ENCODE results near the gene ADRA2A.

ADRA2A gene

GRCh38 chr10:111113961-111114757 lies 37.3 kb downstream of the ADRA2A start:
- Histone ChIP-seq H3K4me3 (ENCODE audit: low read depth, low read length) (no peak overlapping the region), H3K36me3 (ENCODE audit: control insufficient read depth in 2 of 2, insufficient read depth in 1 of 2, low read length in 2 of 2) (no peaks in the 10 kb centered on the region), H3K27ac (ENCODE audit: extremely low read depth, low read depth, low read length) (no peak overlapping the region), H3K4me1 (ENCODE audit: control insufficient read depth, insufficient read depth, low read length) (no peaks in the 10 kb centered on the region), H3K9me3 (ENCODE audit: control insufficient read depth, insufficient read depth, low read depth, low read length) (no peaks in the 10 kb centered on the region)
- POLR2A ChIA-PET = no interaction called here
- no peak for TF ChIP-seq ZNF843 (tag by site-specific recombination; IDR thresholded peaks at IDR 0.05)
- TF ChIP-seq KLF9 (tag by site-specific recombination; IDR thresholded peaks at IDR 0.05; ENCODE audit: low read depth) = no peak
- TF ChIP-seq SP7 (tag by site-specific recombination; IDR thresholded peaks at IDR 0.05) = no peak
- TF ChIP-seq ZNF433 (tag by site-specific recombination; IDR thresholded peaks at IDR 0.05; ENCODE audit: low read depth) = no peak
- TF ChIP-seq KLF10 (tag by site-specific recombination; IDR thresholded peaks at IDR 0.05) = no peak
- TF ChIP-seq EGR2 (tag by site-specific recombination; IDR thresholded peaks at IDR 0.05; ENCODE audit: low read depth) = no peak
- no peak for TF ChIP-seq REST (tag by site-specific recombination; IDR thresholded peaks at IDR 0.05)
- no peak for TF ChIP-seq PRDM10 (tag by site-specific recombination; IDR thresholded peaks at IDR 0.05)
- CTCF ChIA-PET = interaction anchor here (0.6 kb wide), 1 partner anchor 453 kb away, joined by 3 read pairs; no protein-coding TSS in a partner anchor

- POLR2A ChIA-PET = no interaction called here
- Histone ChIP-seq H3K27ac (ENCODE audit: extremely low read depth, low read depth, low read length) (no peak overlapping the region), H3K4me3 (ENCODE audit: low read depth, low read length) (no peak overlapping the region), H3K4me1 (ENCODE audit: control insufficient read depth, insufficient read depth, low read length) (no peaks in the 10 kb centered on the region), H3K9me3 (ENCODE audit: control insufficient read depth, insufficient read depth, low read depth, low read length) (no peaks in the 10 kb centered on the region), H3K36me3 (ENCODE audit: control insufficient read depth in 2 of 2, insufficient read depth in 1 of 2, low read length in 2 of 2) (no peaks in the 10 kb centered on the region)
- CTCF ChIA-PET = interaction anchor here (1.4 kb wide), 1 partner anchor 38 kb away, joined by 4 read pairs; the partner anchor contains the start of gene ADRA2A
- TF ChIP-seq ZSCAN30 (tag by site-specific recombination; IDR thresholded peaks at IDR 0.05) = no peak
- TF ChIP-seq ZNF16 (tag by site-specific recombination; IDR thresholded peaks at IDR 0.05; ENCODE audit: low read depth) = no peak
- no peak for TF ChIP-seq GFI1B (tag by site-specific recombination; IDR thresholded peaks at IDR 0.05)
- TF ChIP-seq ZNF174 (tag by site-specific recombination; IDR thresholded peaks at IDR 0.05) = no peak
- TF ChIP-seq ZNF830 (tag by site-specific recombination; IDR thresholded peaks at IDR 0.05; ENCODE audit: low read depth) = no peak
- no peak for TF ChIP-seq ZBTB49 (tag by site-specific recombination; IDR thresholded peaks at IDR 0.05; ENCODE audit: low read depth)
- TF ChIP-seq TCF7L2 (IDR thresholded peaks at IDR 0.05; ENCODE audit: borderline replicate concordance, low read depth, low read length) = no peak
- no peak for TF ChIP-seq ZFP37 (tag by site-specific recombination; IDR thresholded peaks at IDR 0.05)
- TF ChIP-seq ZNF133 (tag by site-specific recombination; IDR thresholded peaks at IDR 0.05) = no peak
- no peak for TF ChIP-seq ZNF585B (tag by site-specific recombination; IDR thresholded peaks at IDR 0.05)
- TF ChIP-seq ZNF777 (tag by site-specific recombination; IDR thresholded peaks at IDR 0.05; ENCODE audit: borderline replicate concordance) = no peak
- no peak for TF ChIP-seq ZNF610 (tag by site-specific recombination; IDR thresholded peaks at IDR 0.05; ENCODE audit: borderline replicate concordance)
- no peak for TF ChIP-seq ZNF350 (tag by site-specific recombination; IDR thresholded peaks at IDR 0.05)
- no peak for TF ChIP-seq AEBP2 (tag by site-specific recombination; IDR thresholded peaks at IDR 0.05; ENCODE audit: borderline replicate concordance)
Measured at GRCh38 chr10:111114758-111115500, 38.1 kb downstream of the ADRA2A start.

Data from HEK293 (cell line).